Measurements from ENCODE around the gene CCNG1.
"Not testable (repeated sequence)": the region's sequence is repeated elsewhere in the genome, so short reads cannot be mapped to it uniquely, and the experiment has no call there.

Gene CCNG1, protein sequence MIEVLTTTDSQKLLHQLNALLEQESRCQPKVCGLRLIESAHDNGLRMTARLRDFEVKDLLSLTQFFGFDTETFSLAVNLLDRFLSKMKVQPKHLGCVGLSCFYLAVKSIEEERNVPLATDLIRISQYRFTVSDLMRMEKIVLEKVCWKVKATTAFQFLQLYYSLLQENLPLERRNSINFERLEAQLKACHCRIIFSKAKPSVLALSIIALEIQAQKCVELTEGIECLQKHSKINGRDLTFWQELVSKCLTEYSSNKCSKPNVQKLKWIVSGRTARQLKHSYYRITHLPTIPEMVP

DNA sequence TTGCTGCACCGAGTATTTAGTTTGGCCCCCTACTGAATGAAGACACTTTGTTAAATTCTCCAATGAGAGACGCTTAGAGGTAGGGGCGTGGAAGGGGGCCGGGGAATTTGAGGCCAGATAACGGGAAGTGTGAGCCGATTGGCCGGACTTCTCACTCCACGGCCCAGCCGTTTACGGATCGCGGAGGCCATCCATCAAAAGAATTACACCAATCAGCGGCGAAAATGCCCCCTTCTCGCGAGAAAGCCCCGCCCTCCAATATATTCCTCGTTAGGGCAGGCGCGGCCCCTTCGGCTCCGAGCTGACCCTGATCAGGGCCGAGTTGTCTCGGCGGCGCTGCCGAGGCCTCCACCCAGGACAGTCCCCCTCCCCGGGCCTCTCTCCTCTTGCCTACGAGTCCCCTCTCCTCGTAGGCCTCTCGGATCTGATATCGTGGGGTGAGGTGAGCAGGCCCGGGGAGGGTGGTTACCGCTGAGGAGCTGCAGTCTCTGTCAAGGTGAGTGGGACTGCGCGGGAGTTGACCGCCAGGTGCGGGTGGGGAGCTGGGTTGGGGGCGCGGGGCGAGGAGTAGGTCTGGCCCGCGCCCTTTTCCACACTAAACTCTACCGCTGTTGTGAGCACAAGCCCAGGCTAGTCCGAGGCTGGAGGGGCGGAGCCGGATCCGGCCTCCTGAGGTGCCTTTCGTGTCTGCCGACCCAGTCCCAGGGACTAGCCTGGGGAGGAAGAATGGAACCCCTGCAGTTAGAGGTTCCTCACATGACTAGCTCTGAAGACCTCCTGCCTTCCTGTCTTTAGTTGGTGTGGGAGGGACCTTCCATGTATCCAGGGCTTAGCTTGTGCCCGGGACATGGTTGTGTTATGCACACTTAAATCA, at the start of gene CCNG1:
Gene CCNG1, plus strand, starts transcription at position 287 of the 874 bp plus-strand sequence. CDS start 1,662 bp downstream, outside the sequence.
- DNase-seq (ENCODE audit: low read depth in 3 of 3) = peak; percentile 77 to 84 (median 78)

DNA sequence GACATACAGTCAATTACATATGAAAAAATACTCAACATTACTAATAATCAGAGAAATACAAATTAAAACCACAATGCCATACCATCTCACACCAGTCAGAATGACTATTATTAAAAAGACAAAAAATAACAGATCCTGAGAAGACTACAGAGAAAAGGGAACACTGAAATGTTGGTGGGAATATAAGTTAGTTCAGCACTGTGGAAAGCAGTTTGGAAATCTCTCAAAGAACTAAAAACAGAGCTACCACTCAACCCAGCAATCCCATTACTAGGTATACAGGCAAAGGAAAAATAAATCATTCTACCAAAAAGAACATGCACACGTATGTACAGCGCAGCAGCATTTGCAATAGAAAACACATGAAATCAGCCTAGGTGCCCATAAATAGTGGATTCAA, 41.6 kb upstream of the CCNG1 start:
- no peak for DNase-seq (ENCODE audit: low read depth in 3 of 3)

DNA sequence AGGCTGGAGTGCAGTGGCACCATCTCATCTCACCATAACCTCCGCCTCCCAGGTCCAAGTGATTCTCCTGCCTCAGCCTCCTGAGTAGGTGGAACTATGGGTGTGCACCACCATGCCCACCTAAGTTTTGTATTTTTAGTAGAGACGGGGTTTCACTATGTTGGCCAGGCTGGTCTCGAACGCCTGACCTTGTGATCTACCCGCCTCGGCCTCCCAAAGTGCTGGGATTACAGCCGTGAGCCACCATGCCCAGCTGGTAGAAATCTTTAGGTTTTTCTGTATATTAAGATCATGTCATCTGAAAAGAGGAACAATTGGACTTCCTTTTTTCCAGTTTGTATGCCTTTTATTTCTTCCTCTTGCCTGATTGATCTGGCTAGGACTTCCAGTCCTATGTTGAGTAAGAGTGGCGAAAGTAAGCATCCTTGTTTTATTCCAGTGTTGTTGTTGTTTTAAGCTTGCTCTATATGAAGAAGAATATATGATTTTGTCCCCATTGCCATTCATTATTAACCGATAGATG, 40.5 kb upstream of the CCNG1 start:
- DNase-seq (ENCODE audit: low read depth in 3 of 3) = not testable (repeated sequence)

DNA sequence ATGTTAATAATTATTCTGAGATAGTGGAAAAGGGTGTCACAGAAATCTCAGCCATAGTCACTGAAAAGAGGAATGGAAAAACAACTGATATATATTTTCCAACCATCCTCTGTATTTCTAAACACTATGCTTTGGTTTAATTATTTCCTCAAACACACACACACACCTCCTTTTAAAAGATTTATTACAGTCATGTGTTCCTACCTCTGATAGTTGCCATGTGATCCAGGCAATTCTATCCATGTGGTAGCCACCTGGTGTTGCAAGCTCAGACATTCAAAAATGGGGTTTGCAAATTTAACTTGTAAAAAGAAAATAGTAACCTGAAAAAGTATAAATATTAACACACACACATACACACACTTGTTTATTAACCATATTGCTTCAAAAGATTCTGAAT, 40.0 kb upstream of the CCNG1 start:
- DNase-seq (ENCODE audit: low read depth in 3 of 3) = no peak

DNA sequence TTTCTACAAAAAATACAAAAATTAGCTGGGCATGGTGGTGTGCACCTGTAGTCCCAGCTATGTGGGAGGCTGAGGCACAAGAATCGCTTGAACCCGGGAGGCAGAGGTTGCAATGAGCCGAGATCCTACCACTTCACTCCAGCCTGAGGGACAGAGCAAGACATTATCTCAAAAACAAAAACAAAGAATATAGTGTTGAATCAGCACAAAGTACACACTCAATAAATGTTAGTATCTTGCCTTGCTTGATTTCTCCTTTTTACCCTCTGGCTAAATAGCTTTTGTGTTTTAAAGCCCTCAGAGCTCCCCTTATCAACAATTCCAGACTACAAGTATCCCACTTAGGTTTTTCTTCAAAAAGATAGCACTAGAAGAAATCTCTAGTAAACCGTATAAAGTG, 37.5 kb upstream of the CCNG1 start:
- no peak for DNase-seq (ENCODE audit: low read depth in 3 of 3)

DNA sequence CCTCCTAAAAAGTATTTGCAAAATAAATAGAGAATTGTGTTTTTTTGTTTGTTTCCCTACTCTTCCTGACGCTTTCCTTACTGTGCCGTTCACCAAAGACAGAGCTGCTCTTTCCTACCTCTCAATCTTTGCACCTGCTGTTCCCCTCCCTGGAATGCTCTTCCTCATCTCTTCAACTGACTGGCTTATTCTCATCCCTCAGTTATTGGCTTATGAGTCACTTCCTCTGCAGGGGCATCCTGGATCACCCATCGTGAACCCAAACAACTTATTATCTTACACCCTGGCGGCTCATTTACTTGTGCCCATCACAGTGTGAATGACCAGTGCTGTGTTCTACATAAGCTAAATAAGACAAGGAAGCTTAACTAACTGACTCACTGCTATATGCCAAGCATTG, 36.1 kb upstream of the CCNG1 start:
- no peak for DNase-seq (ENCODE audit: low read depth in 3 of 3)

DNA sequence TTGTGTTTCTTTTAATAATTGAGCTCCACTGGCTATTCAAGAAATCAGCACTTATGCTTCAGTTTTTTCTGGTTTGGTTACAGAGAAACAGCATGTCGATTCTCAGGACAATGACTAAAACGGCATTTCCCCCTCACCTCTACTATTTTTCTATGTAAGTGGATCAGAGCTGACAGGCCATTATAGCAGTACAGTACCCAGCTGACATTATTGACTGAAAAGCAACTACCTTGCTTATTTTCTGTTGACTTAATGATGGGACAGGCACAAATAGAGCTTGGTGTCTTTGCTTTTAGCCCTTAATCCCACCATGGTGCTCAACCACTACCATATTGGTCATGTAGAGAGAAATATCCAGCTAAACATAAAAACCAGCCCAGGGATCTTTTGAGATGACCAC, 35.4 kb upstream of the CCNG1 start:
- no peak for DNase-seq (ENCODE audit: low read depth in 3 of 3)

DNA sequence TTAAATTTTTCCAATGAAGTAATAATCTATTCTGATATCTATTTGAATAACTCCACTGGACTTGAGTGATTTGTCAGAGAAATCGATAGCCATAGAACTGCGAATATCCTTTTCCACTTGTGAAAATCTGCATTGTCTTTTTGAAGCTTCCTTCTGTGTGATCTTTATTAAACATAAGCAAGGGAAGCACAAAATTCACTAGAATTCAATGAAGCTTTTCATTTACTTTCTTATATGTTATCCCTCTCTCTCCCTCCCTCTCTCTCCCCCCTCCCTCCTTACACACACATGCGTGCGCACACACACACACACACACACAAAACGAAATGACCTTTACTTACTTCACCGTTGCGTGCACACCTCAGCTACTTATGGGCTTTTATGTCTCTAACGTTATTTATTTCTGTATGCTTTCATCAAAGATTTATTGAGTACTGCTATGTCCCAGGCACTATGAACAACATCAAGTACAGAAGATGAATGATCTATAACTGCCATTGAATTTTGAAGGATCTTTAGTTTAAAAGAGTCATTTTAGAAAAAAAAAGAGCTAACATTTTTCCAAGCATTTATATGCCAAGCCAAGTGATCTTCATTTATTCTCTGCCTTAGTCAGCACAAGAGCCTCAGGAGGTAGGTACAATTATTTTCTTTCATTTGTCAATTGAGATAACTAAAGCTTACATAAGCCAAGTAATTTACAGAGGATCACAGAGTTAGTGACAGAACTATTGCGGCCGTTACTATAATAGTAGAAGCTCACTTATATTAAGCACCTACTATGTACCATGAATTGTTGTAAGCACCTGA, 32.8 kb upstream of the CCNG1 start:
- DNase-seq (ENCODE audit: low read depth in 3 of 3) = no peak

DNA sequence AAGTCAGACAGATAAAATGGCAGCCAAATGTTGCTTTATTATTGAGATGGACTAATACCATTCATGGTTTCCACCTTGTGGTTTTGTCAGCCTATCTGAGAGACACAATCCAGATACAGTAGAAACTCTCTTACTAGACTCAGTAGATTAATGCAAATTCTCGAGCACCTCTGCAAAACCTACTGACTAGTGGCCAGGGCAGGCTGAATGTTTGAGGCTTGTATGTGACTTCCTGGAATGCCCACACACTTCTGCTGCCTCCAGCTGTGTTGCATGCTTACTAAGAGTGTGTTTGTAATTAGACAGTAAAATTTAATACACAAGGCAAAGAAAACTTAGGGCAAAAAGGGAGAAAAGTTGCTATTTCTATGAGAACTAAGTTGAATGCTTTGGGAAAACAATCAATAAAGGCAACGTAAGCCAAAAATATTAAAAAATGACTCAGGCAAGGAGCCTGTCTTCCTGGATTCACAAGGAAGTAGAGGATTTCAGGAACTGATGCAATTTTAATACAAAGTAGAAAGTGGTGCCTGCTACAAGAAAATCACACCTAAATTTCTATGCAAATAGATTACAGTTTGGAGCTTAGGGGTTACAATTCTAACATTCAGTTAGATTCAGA, 30.2 kb upstream of the CCNG1 start:
- DNase-seq (ENCODE audit: low read depth in 3 of 3) = no peak

DNA sequence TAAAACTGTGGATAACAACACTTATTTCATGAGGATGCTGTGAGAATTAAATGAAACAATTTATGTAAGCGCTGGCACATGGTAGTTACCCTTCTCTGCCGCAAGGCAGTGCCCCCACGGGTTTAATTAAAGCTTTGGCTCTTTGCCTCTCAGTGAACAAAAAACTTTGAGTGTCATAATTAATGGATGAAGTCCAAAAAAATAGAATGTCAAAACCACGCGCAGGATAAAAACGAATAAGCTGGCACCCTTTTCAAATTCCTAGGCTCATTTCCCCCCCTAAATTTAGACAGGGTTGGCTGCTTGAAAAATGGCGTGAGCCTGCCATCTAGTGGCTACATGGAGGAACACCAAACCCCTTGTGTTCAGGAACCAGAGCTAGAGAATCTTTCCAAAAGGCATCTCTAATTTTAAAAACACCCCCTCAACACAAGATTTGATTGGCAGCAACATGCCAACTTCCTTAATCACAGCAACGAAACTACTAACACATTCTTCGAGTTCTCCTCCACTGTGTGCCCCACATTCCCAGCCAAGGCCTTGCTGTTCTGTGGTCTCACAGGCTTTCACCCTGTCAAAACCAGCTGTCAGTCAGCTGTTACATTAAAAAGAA, 29.0 kb upstream of the CCNG1 start:
- DNase-seq (ENCODE audit: low read depth in 3 of 3) = peak; percentile 11 to 39 (median 23)

DNA sequence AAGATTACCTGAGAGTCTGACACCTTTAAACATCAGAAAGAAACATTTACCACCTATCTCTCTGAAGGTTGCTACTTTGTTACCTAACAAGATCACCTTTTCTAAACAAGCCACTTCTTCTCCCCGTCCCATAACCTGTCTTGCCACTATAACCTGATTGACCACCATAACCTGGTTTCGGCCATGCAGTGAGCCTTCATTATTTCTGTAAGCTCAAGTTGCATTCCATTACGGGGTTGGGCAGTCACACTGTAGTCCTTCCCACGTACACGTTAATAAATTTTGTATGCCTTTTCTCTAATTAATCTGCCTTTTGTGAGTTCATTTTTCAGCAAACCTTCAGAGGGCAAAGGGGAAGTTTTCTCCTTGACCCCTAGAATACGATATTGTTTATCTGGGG, 28.0 kb upstream of the CCNG1 start:
- DNase-seq (ENCODE audit: low read depth in 3 of 3) = no peak

DNA sequence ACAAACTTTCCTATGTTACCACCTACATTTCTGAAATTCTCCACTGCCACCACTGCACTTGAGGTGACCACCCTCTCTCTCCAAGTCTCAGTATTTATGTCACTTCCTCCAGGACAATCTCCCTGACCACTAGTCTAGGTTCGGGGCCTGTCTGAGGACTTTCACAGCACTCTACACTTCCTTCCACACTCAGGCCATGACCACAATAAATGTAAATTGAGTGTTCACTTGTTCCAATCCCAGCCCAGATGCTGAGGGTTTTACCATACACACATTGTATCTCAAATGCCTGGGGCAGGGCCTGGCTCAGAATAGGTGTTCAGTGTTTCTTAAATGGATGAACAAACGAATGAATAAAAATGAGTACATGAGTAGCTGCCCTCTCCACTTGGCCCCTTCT, 26.9 kb upstream of the CCNG1 start:
- DNase-seq (ENCODE audit: low read depth in 3 of 3) = no peak

DNA sequence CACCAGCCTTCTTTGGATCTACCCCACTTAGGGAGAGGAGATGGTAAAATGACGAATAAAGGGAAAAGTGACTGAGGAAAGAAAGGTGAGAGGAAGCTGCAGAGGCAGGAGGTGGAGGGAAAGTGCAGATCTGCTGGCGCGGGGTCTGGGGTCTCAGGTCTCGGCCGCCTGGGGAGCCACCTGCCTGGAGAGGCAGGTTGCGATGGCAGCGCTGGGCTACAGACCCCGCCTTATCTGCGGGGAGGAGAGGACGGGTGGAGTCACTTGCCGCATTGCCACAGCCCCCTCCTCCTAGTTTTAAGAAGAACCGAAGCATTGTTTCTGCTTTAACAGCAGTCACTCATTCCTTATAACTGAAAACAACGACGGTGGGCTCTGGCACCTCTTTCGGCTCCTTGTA, 21.7 kb upstream of the CCNG1 start:
- not testable (repeated sequence) for DNase-seq (ENCODE audit: low read depth in 3 of 3)

DNA sequence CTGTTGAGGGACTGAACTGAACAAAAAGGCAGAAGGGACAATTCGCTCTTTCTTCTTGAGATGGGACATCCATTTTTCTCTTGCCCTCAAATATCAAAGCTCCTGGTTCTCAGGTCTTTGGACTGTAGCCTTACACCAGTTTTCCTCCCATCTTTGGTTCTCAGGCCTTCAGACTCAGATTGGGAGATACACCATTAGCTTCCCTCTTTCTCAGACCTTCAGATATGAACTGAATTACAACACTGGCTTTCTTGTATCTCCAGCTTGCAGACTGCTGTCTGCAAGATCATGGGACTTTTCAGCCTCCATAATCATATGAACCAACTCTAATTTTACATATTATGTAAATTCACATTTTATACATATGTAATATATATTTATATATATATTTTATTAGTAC, 12.6 kb upstream of the CCNG1 start:
- DNase-seq (ENCODE audit: low read depth in 3 of 3) = no peak

DNA sequence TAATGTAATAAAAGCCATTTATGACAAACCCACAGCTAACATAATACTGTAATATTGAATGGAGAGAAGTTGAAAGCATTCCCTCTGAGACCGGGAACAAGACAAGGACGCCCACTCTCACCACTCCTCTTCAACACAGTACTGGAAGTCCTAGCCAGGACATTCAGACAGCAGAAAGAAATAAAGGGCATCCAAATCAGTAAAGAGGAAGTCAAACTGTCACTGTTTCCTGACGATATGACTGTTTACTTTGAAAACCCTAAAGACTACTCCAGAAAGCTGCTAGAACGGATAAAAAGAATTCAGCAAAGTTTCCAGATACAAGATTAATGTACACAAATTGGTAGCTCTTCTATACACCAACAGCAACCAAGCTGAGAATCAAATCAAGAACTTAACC, 11.3 kb upstream of the CCNG1 start:
- not testable (repeated sequence) for DNase-seq (ENCODE audit: low read depth in 3 of 3)

DNA sequence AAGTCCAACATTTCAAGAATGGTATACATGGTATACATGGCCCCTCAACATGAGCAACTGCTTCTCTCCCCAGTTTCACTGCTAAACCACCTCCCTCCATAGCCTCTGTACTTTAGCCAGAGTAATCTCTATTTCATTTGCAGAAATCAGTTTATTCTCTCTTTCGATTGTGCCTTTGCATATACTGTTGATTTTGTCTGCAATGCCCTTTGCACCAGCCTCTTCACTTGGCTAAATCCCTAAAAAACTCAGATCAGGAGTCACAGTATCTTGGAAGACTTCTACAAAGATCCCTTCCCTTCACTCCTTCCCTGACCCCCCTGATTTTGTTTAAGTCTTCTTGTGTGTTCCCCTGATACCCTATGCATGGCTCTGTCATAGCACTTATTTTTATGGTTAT, 4.9 kb upstream of the CCNG1 start:
- no peak for DNase-seq (ENCODE audit: low read depth in 3 of 3)

DNA sequence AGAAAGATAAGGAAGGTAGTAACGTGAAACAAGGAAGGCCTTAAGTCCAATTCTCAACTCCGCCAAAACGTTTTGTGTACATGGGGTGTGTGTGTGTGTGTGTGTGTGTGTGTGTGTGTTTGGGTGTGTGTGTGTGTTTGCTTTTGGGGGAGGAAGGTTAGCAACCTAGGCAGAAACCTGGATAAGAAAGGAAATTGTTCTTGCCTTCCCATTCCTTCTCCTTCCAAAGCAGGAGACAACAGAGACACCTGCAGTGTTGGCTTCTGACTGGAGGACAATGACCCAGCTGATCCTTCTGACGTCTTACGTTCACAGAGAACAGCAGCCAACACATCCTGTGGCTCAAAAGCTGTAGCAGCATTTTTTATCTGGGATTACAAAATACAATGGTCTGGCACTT, 4.1 kb upstream of the CCNG1 start:
- DNase-seq (ENCODE audit: low read depth in 3 of 3) = no peak

DNA sequence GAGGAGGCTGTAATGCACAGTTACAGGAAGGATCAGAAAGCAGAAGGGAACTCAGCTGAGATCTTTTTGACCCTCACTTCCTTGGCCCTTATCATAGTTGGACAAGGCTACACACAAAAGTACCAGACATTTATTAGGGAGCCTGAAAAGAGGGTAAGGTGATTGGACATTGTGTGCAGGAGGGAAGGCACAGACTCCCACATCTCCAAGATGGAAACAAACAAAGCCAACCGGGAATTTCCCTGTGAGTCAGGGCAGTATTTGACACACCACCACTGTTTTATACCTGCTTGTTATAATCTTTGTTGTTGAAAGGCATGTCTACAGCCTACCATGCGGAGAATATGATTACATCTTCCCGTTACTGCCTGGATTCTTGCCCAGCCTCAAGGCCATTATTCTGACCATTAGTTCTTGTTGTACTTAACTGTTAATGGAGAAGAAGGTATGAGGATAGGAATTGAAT, 3.0 kb upstream of the CCNG1 start:
- DNase-seq (ENCODE audit: low read depth in 3 of 3) = no peak

DNA sequence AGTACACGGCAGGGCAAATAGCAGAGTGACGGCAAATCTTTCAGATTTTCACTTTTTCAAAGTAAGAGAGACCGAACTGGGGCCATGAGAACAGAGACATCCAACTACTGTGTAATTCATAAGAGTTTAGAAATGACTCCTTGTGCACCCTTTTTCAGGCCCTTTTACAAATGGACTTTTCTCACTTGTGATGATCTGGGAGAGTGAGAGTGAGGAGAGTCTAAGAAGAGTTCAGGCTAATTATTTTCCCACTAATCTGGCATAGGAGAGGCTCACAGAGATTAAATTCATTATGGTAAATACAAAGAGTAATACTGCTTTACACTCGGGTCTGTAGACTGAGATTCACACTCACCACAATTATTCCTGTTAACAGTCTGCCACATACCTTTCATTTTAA, 880 bp upstream of the CCNG1 start:
- DNase-seq (ENCODE audit: low read depth in 3 of 3) = no peak

DNA sequence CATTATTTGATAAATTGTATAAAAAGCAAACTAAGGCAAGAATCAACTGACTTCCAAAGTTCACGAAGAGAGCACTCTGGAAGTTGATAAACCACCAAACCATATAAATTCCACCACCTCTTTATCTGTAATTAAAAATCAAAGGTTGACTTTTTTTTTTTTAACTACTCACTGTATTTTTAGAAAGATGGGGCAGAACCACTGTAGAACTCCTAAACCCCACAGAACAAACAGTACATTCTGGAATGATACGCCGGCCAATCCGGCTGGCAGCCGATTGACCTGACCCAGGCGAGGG, 435 bp upstream of the CCNG1 start:
- no peak for DNase-seq (ENCODE audit: low read depth in 3 of 3)

DNA sequence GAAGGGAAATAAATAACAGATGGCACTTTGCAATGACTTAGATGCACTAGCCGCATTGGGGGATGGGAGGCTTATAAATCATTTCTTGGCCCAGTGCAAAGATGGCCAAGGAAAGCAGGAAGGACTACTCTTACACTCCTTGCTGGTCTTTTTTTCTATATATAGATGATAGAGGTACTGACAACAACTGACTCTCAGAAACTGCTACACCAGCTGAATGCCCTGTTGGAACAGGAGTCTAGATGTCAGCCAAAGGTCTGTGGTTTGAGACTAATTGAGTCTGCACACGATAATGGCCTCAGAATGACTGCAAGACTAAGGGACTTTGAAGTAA, 1.7 kb downstream of the CCNG1 start:
- DNase-seq (ENCODE audit: low read depth in 3 of 3) = no peak

All from stimulated activated CD4-positive, alpha-beta T cell treated with anti-CD3 and anti-CD28 coated beads, TNF-alpha, amount 100 ng/mL, for 48 hours (primary cell).